HEK293 (cell line): Measurements from ENCODE around the gene CACNB2.

Source experiments
- CTCF ChIA-PET: fragments of 350-600 bp; formaldehyde crosslinking; extraction: SDS; loops from one replicate; lab custom pipeline; 2021; ENCODE audit warnings: antibody characterized with exemption; lab: Yijun Ruan, JAX
- POLR2A ChIA-PET: fragments of 300-600 bp; formaldehyde crosslinking; extraction: SDS; loops from one replicate; lab custom pipeline; 2020; ENCODE audit warnings: antibody characterized with exemption, inconsistent platforms; lab: Yijun Ruan, JAX
- H3K27ac ChIP-seq: fragments of 200-500 bp; sonication (Bioruptor generic); 2 replicates; pipeline ENCODE4 v1.5.1; 2014; ENCODE audit warnings: low read depth, low read length, control low read depth, inconsistent platforms; ENCODE audit errors: extremely low read depth
- H3K36me3 ChIP-seq, 2 experiments: fragments of 200-500 bp in 1 of 2; sonication (Bioruptor generic) in 1 of 2; 1 replicate in 1 of 2; 2 replicates in 1 of 2; pipeline ENCODE4 v1.5.1; 2014 to 2017; ENCODE audit warnings: inconsistent platforms in 2 of 2, low read length in 2 of 2; ENCODE audit not compliant: control insufficient read depth in 2 of 2, insufficient read depth in 1 of 2
- H3K4me1 ChIP-seq: fragments of 200-500 bp; sonication (Bioruptor generic); 2 replicates; pipeline ENCODE4 v1.5.1; 2014; ENCODE audit warnings: mild to moderate bottlenecking, low read length, inconsistent platforms; ENCODE audit not compliant: control insufficient read depth, insufficient read depth
- H3K4me3 ChIP-seq: 2 replicates; pipeline ENCODE4 v1.5.1; 2011; ENCODE audit warnings: low read depth, mild to moderate bottlenecking, control low read depth, low read length, moderate library complexity
- H3K9me3 ChIP-seq: fragments of 200-500 bp; sonication (Bioruptor generic); 2 replicates; pipeline ENCODE4 v1.5.1; 2014; ENCODE audit warnings: low read depth, low read length, inconsistent platforms; ENCODE audit not compliant: control insufficient read depth, insufficient read depth
- CTCF ChIP-seq: fragments of 450-650 bp; formaldehyde crosslinking; IDR thresholded peaks from 2 replicates; pipeline ENCODE4 v1.5.1; 2016; ENCODE audit warnings: missing biosample characterization, missing genetic modification characterization
- GLIS1 ChIP-seq: fragments of 450-650 bp; formaldehyde crosslinking; IDR thresholded peaks from 2 replicates; pipeline ENCODE4 v1.5.1; 2016; ENCODE audit warnings: missing biosample characterization, missing genetic modification characterization
- KLF10 ChIP-seq: fragments of 450-650 bp; IDR thresholded peaks from 2 replicates; pipeline ENCODE4 v1.5.1; 2018; ENCODE audit warnings: missing biosample characterization, mild to moderate bottlenecking, missing genetic modification characterization
- KLF9 ChIP-seq: fragments of 450-650 bp; formaldehyde crosslinking; IDR thresholded peaks from 2 replicates; pipeline ENCODE4 v1.5.1; 2016; ENCODE audit warnings: missing biosample characterization, missing genetic modification characterization, low read depth
- MZF1 ChIP-seq: fragments of 450-650 bp; formaldehyde crosslinking; IDR thresholded peaks from 2 replicates; pipeline ENCODE4 v1.5.1; 2017; ENCODE audit warnings: missing biosample characterization, missing genetic modification characterization, borderline replicate concordance
- OVOL3 ChIP-seq: fragments of 450-650 bp; formaldehyde crosslinking; IDR thresholded peaks from 2 replicates; pipeline ENCODE4 v1.5.1; 2016; ENCODE audit warnings: missing biosample characterization, missing genetic modification characterization
- SALL2 ChIP-seq: fragments of 450-650 bp; formaldehyde crosslinking; IDR thresholded peaks from 2 replicates; pipeline ENCODE4 v1.5.0; 2017; ENCODE audit warnings: missing biosample characterization, mild to moderate bottlenecking, missing genetic modification characterization, borderline replicate concordance
- ZFP37 ChIP-seq: fragments of 450-650 bp; formaldehyde crosslinking; IDR thresholded peaks from 2 replicates; pipeline ENCODE4 v1.5.1; 2016; ENCODE audit warnings: missing biosample characterization, missing genetic modification characterization
- ZNF16 ChIP-seq: fragments of 450-650 bp; formaldehyde crosslinking; IDR thresholded peaks from 2 replicates; pipeline ENCODE4 v1.5.1; 2016; ENCODE audit warnings: low read depth, missing biosample characterization, missing genetic modification characterization
- ZNF214 ChIP-seq: fragments of 450-650 bp; formaldehyde crosslinking; IDR thresholded peaks from 2 replicates; pipeline ENCODE4 v1.5.1; 2017; ENCODE audit warnings: missing biosample characterization, mild to moderate bottlenecking, missing genetic modification characterization, borderline replicate concordance
- ZNF248 ChIP-seq: fragments of 450-650 bp; formaldehyde crosslinking; IDR thresholded peaks from 2 replicates; pipeline ENCODE4 v1.5.1; 2017; ENCODE audit warnings: missing biosample characterization, missing genetic modification characterization
- ZNF280C ChIP-seq: fragments of 450-650 bp; formaldehyde crosslinking; IDR thresholded peaks from 2 replicates; pipeline ENCODE4 v1.5.1; 2016; ENCODE audit warnings: missing biosample characterization, missing genetic modification characterization
- ZNF302 ChIP-seq: fragments of 450-650 bp; formaldehyde crosslinking; IDR thresholded peaks from 2 replicates; pipeline ENCODE4 v1.5.1; 2016; ENCODE audit warnings: missing biosample characterization, missing genetic modification characterization, low read depth
- ZNF324 ChIP-seq: fragments of 450-650 bp; formaldehyde crosslinking; IDR thresholded peaks from 2 replicates; pipeline ENCODE4 v1.5.1; 2016; ENCODE audit warnings: missing biosample characterization, missing genetic modification characterization
- ZNF335 ChIP-seq: fragments of 450-650 bp; formaldehyde crosslinking; conservative IDR thresholded peaks from 2 replicates; pipeline ENCODE4 v1.5.1; 2016; ENCODE audit warnings: missing biosample characterization, missing genetic modification characterization
- ZNF354C ChIP-seq: fragments of 450-650 bp; formaldehyde crosslinking; IDR thresholded peaks from 2 replicates; pipeline ENCODE4 v1.5.1; 2016; ENCODE audit warnings: missing biosample characterization, missing genetic modification characterization, low read depth, borderline replicate concordance
- ZNF391 ChIP-seq: fragments of 450-650 bp; formaldehyde crosslinking; IDR thresholded peaks from 2 replicates; pipeline ENCODE4 v1.5.1; 2016; ENCODE audit warnings: low read depth, missing biosample characterization, missing genetic modification characterization, borderline replicate concordance
- ZNF521 ChIP-seq: fragments of 450-650 bp; formaldehyde crosslinking; IDR thresholded peaks from 2 replicates; pipeline ENCODE4 v1.5.1; 2017; ENCODE audit warnings: missing biosample characterization, mild to moderate bottlenecking, missing genetic modification characterization
- ZNF561 ChIP-seq: fragments of 450-650 bp; IDR thresholded peaks from 2 replicates; pipeline ENCODE4 v1.5.1; 2018; ENCODE audit warnings: missing biosample characterization, missing genetic modification characterization, borderline replicate concordance
- ZNF670 ChIP-seq: fragments of 450-650 bp; formaldehyde crosslinking; IDR thresholded peaks from 2 replicates; pipeline ENCODE4 v1.5.1; 2016; ENCODE audit warnings: missing biosample characterization, missing genetic modification characterization, low read depth
- ZNF747 ChIP-seq: fragments of 450-650 bp; formaldehyde crosslinking; IDR thresholded peaks from 2 replicates; pipeline ENCODE4 v1.5.1; 2016; ENCODE audit warnings: missing biosample characterization, missing genetic modification characterization
- ZNF785 ChIP-seq: fragments of 450-650 bp; formaldehyde crosslinking; IDR thresholded peaks from 2 replicates; pipeline ENCODE4 v1.5.1; 2016; ENCODE audit warnings: missing biosample characterization, missing genetic modification characterization
- TF ChIP-seq, protein P1 (sequence below): fragments of 450-650 bp; formaldehyde crosslinking; IDR thresholded peaks from 2 replicates; pipeline ENCODE4 v1.5.1; 2017; ENCODE audit warnings: missing biosample characterization, missing genetic modification characterization
- TF ChIP-seq, protein P2 (sequence below): fragments of 450-650 bp; formaldehyde crosslinking; IDR thresholded peaks from 2 replicates; pipeline ENCODE4 v1.5.1; 2016; ENCODE audit warnings: missing biosample characterization, missing genetic modification characterization

CACNB2 gene

GRCh38 chr10:18381679-18382078, 241.5 kb downstream of the CACNB2 start:
- Histone ChIP-seq H3K36me3 (no peaks in the 10 kb centered on the region), H3K4me1 (no peaks in the 10 kb centered on the region), H3K9me3 (no peaks in the 10 kb centered on the region), H3K4me3 (no peak overlapping the region), H3K27ac (no peak overlapping the region)
- POLR2A ChIA-PET: no interaction called here
- CTCF ChIA-PET: no interaction called here
- no peak for TF ChIP-seq ZNF302 (tag by site-specific recombination)
- TF ChIP-seq ZNF335 (tag by site-specific recombination): no peak
- no peak for TF ChIP-seq ZNF670 (tag by site-specific recombination)
- no peak for TF ChIP-seq ZFP37 (tag by site-specific recombination)
- TF ChIP-seq GLIS1 (tag by site-specific recombination): no peak
- no peak for TF ChIP-seq CTCF (tag by site-specific recombination)
- TF ChIP-seq OVOL3: no peak
- TF ChIP-seq SALL2 (tag by site-specific recombination): no peak
- TF ChIP-seq ZNF16 (tag by site-specific recombination): no peak
- TF ChIP-seq MZF1 (tag by site-specific recombination): no peak
- TF ChIP-seq, protein P1, sequence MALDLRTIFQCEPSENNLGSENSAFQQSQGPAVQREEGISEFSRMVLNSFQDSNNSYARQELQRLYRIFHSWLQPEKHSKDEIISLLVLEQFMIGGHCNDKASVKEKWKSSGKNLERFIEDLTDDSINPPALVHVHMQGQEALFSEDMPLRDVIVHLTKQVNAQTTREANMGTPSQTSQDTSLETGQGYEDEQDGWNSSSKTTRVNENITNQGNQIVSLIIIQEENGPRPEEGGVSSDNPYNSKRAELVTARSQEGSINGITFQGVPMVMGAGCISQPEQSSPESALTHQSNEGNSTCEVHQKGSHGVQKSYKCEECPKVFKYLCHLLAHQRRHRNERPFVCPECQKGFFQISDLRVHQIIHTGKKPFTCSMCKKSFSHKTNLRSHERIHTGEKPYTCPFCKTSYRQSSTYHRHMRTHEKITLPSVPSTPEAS (tag by site-specific recombination): no peak
- TF ChIP-seq ZNF391 (tag by site-specific recombination): no peak

GRCh38 chr10:18397906-18398305, 257.7 kb downstream of the CACNB2 start:
- H3K27ac ChIP-seq: no peak overlapping the region
- peaks cover 6% of the 10 kb centered on the region for H3K4me1 ChIP-seq
- TF ChIP-seq ZNF561 (tag by site-specific recombination) (no peak), ZNF324 (tag by site-specific recombination) (no peak), ZNF214 (tag by site-specific recombination) (no peak), ZNF248 (tag by site-specific recombination) (no peak), ZNF747 (tag by site-specific recombination) (no peak), ZNF280C (no peak), ZNF521 (tag by site-specific recombination) (no peak), KLF10 (tag by site-specific recombination) (no peak), ZNF785 (tag by site-specific recombination) (no peak), ZNF354C (no peak), KLF9 (tag by site-specific recombination) (no peak)
- TF ChIP-seq, protein P2, sequence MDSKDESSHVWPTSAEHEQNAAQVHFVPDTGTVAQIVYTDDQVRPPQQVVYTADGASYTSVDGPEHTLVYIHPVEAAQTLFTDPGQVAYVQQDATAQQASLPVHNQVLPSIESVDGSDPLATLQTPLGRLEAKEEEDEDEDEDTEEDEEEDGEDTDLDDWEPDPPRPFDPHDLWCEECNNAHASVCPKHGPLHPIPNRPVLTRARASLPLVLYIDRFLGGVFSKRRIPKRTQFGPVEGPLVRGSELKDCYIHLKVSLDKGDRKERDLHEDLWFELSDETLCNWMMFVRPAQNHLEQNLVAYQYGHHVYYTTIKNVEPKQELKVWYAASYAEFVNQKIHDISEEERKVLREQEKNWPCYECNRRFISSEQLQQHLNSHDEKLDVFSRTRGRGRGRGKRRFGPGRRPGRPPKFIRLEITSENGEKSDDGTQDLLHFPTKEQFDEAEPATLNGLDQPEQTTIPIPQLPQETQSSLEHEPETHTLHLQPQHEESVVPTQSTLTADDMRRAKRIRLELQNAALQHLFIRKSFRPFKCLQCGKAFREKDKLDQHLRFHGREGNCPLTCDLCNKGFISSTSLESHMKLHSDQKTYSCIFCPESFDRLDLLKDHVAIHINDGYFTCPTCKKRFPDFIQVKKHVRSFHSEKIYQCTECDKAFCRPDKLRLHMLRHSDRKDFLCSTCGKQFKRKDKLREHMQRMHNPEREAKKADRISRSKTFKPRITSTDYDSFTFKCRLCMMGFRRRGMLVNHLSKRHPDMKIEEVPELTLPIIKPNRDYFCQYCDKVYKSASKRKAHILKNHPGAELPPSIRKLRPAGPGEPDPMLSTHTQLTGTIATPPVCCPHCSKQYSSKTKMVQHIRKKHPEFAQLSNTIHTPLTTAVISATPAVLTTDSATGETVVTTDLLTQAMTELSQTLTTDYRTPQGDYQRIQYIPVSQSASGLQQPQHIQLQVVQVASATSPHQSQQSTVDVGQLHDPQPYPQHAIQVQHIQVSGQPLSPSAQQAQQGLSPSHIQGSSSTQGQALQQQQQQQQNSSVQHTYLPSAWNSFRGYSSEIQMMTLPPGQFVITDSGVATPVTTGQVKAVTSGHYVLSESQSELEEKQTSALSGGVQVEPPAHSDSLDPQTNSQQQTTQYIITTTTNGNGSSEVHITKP: no peak
- ChIA-PET POLR2A (no interaction called here), CTCF (interaction anchor here (0.6 kb wide), 1 partner anchor 15 kb away, joined by 3 read pairs; no protein-coding TSS in a partner anchor)
- no peak overlapping the region for H3K4me3 ChIP-seq
- H3K9me3 ChIP-seq: no peaks in the 10 kb centered on the region
- no peaks in the 10 kb centered on the region for H3K36me3 ChIP-seq
